IMR-90 (cell line): ENCODE data around the gene ATXN7L2. TPM values are rescaled to one million over a fixed set of nuclear protein-coding genes. Genes with fewer than 3 reads are reported as not detected.

ENCODE experiments used
- ATAC-seq: fragments of 200-7000 bp; cut with Tn5 transposase; 2 replicates; pipeline ENCODE4 v1.9.1; 2020; ENCODE audit warnings: low read depth, mild to moderate bottlenecking, moderate library complexity
- BruUV-seq: library from RNA; stranded (reverse); fragments of 400-500 nt; replicated peaks from 2 replicates; lab custom pipeline; 2021; lab: Mats Ljungman, UMichigan
- CTCF ChIA-PET: fragments of 300-600 bp; formaldehyde crosslinking; extraction: SDS; loops from one replicate; lab custom pipeline; 2021; ENCODE audit warnings: antibody characterized with exemption; lab: Yijun Ruan, JAX
- POLR2A ChIA-PET: fragments of 300-600 bp; sonication (Branson Sonifier 250); formaldehyde crosslinking; loops from one replicate; lab custom pipeline; 2022; ENCODE audit warnings: antibody characterized with exemption; ENCODE audit not compliant: unreplicated experiment; lab: Charles Lee
- DNase-seq: peaks from one replicate; pipeline ENCODE4 v3.0.0; 2013
- H2AFZ ChIP-seq: replicated peaks from 2 replicates; pipeline ENCODE3; 2013; ENCODE audit warnings: low read length, mild to moderate bottlenecking; ENCODE audit not compliant: poor library complexity
- H2AK5ac ChIP-seq: 2 replicates; pipeline ENCODE4 v1.6.1; 2013; ENCODE audit warnings: low read depth, low read length, inconsistent platforms
- H2AK9ac ChIP-seq: replicated peaks from 2 replicates; pipeline ENCODE3; 2013; ENCODE audit warnings: mild to moderate bottlenecking, low read depth, low read length, moderate library complexity; ENCODE audit not compliant: poor library complexity
- H2BK120ac ChIP-seq: 2 replicates; pipeline ENCODE4 v1.6.1; 2013; ENCODE audit warnings: low read depth, low read length, inconsistent platforms
- H2BK15ac ChIP-seq: 3 replicates; pipeline ENCODE4 v1.6.1; 2013; ENCODE audit warnings: low read depth, low read length, inconsistent platforms
- H2BK20ac ChIP-seq: 2 replicates; pipeline ENCODE4 v1.6.1; 2013; ENCODE audit warnings: low read depth, mild to moderate bottlenecking, inconsistent platforms, low read length, moderate library complexity
- H2BK5ac ChIP-seq: 2 replicates; pipeline ENCODE4 v1.6.1; 2013; ENCODE audit warnings: mild to moderate bottlenecking, low read depth, low read length, inconsistent platforms; ENCODE audit not compliant: poor library complexity, severe bottlenecking
- H3K14ac ChIP-seq: replicated peaks from 2 replicates; pipeline ENCODE4 v1.6.1; 2013; ENCODE audit warnings: low read depth, low read length, inconsistent platforms
- H3K18ac ChIP-seq: 2 replicates; pipeline ENCODE4 v1.6.1; 2013; ENCODE audit warnings: low read depth, low read length, control low read depth
- H3K23ac ChIP-seq: 2 replicates; pipeline ENCODE4 v1.6.1; 2013; ENCODE audit warnings: low read depth, low read length, inconsistent platforms
- H3K27ac ChIP-seq: 2 replicates; pipeline ENCODE4 v1.5.1; 2013; ENCODE audit warnings: mild to moderate bottlenecking, control low read depth, low read length; ENCODE audit not compliant: insufficient read depth
- H3K27me3 ChIP-seq: 2 replicates; pipeline ENCODE4 v1.6.1; 2013; ENCODE audit warnings: low read length; ENCODE audit not compliant: control insufficient read depth, insufficient read depth
- H3K36me3 ChIP-seq: 2 replicates; pipeline ENCODE4 v1.6.1; 2013; ENCODE audit warnings: low read length, mixed read lengths; ENCODE audit not compliant: control insufficient read depth, insufficient read depth
- H3K4ac ChIP-seq: 2 replicates; pipeline ENCODE4 v1.6.1; 2013; ENCODE audit warnings: low read depth, low read length, inconsistent platforms
- H3K4me1 ChIP-seq: 2 replicates; pipeline ENCODE4 v1.6.1; 2013; ENCODE audit warnings: low read length, mixed read lengths; ENCODE audit not compliant: control insufficient read depth, insufficient read depth
- H3K4me2 ChIP-seq: 2 replicates; pipeline ENCODE4 v1.6.1; 2013; ENCODE audit warnings: low read depth, mild to moderate bottlenecking, control low read depth, low read length, moderate library complexity
- H3K4me3 ChIP-seq: 2 replicates; pipeline ENCODE4 v1.5.1; 2013; ENCODE audit warnings: low read depth, mild to moderate bottlenecking, control low read depth, low read length, moderate library complexity; ENCODE audit not compliant: insufficient read depth
- H3K56ac ChIP-seq: 2 replicates; pipeline ENCODE4 v1.6.1; 2013; ENCODE audit warnings: low read length, inconsistent platforms; ENCODE audit not compliant: insufficient read depth; ENCODE audit errors: extremely low read depth
- H3K79me1 ChIP-seq, 2 experiments: 2 replicates each; pipeline ENCODE4 v1.6.1; 2013; ENCODE audit warnings: low read length in 2 of 2, inconsistent platforms in 1 of 2, low read depth in 1 of 2
- H3K9ac ChIP-seq: 2 replicates; pipeline ENCODE4 v1.6.1; 2013; ENCODE audit warnings: low read depth, low read length, control low read depth
- H3K9me1 ChIP-seq: 2 replicates; pipeline ENCODE4 v1.6.1; 2013; ENCODE audit warnings: low read length, inconsistent platforms; ENCODE audit not compliant: insufficient read depth
- H3K9me3 ChIP-seq: 2 replicates; pipeline ENCODE4 v1.6.1; 2013; ENCODE audit warnings: low read length; ENCODE audit not compliant: control insufficient read depth, insufficient read depth
- H4K20me1 ChIP-seq: 2 replicates; pipeline ENCODE4 v1.6.1; 2013; ENCODE audit warnings: low read length, inconsistent platforms; ENCODE audit not compliant: insufficient read depth
- H4K5ac ChIP-seq: 2 replicates; pipeline ENCODE4 v1.6.1; 2013; ENCODE audit warnings: mild to moderate bottlenecking, low read depth, low read length, control low read depth
- H4K8ac ChIP-seq, 2 experiments: 2 replicates each; pipeline ENCODE4 v1.6.1; 2013; ENCODE audit warnings: low read depth in 2 of 2, low read length in 2 of 2, control low read depth in 1 of 2, inconsistent platforms in 1 of 2
- H4K91ac ChIP-seq: 2 replicates; pipeline ENCODE4 v1.6.1; 2013; ENCODE audit warnings: low read depth, low read length, inconsistent platforms; ENCODE audit not compliant: insufficient read depth
- SMC3 ChIP-seq: fragments of 150-350 bp; IDR thresholded peaks from 2 replicates; pipeline ENCODE4 v1.6.1; 2016; ENCODE audit warnings: low read depth, mild to moderate bottlenecking, antibody characterized with exemption, low read length, moderate library complexity
- WGBS, 2 experiments: methylation state at CpG; one replicate each; pipeline versions ENCODE4 v1.1.5 to v1.1.7; 2013; ENCODE audit warnings: missing lambda C conversion rate in 2 of 2; ENCODE audit not compliant: insufficient read length in 1 of 2; ENCODE audit errors: extremely low coverage in 2 of 2; 5-methylcytosine and 5-hydroxymethylcytosine counted together
- dilution Hi-C: fragments of 300-500 bp; cut with HindIII; formaldehyde crosslinking; loops from one replicate; pipeline ENCODE4 v1.14.3; 2018; ENCODE audit warnings: low sequenced_read_pairs; ENCODE audit not compliant: unreplicated experiment
- in situ Hi-C: fragments of 300-500 bp; cut with MboI; formaldehyde crosslinking; loops from 3 replicates; pipeline ENCODE4 v1.14.3; 2019; ENCODE audit warnings: low sequenced_read_pairs, inconsistent platforms, mixed read lengths
- intact Hi-C: fragments of 100-400 bp; cut with micrococcal nuclease; formaldehyde crosslinking; loops from 2 replicates; pipeline ENCODE4 v1.10.0; 2022
- polyA plus RNA-seq, 3 experiments: library from polyadenylated mRNA; depleted of rRNA; stranded (reverse); fragments of >200 nt; gene quantifications; 2 replicates each; pipeline ENCODE4 v1.2.3, GENCODE V29; 2012; ENCODE audit warnings: low replicate concordance in 1 of 3
- total RNA-seq: library from RNA; depleted of rRNA; stranded (reverse); fragments of >200 nt; gene quantifications from 2 replicates; pipeline ENCODE4 v1.2.3, GENCODE V29; 2012

ATXN7L2 gene
- total and polyA plus RNA-seq, 2 of the 4 experiments (the other 2 are of a cell fraction), result 1.3 to 4.8 TPM

DNA sequence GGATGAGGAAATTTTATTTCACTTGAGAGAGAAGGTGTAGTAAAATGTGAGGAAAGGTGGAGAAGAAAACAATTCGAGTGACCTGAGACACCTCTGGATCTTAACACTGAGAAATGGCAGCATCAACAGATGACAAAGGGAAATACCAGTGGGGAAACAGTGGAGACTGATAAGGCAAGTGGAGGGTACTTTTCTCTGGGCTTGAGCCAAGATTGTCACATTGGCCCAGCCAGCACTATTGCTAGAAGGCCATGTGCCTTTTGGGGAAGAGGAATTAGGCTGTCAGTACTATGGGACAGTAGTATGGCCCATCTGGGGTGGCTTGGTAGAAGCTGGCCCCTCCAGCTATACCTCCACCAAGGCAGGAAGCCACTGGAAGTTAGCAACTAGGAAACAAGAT lies 9.0 kb upstream of the ATXN7L2 start:
- BruUV-seq, result no TSS peak
- no peak for DNase-seq
- peaks cover 50% of the 10 kb centered on the region for H3K27me3 ChIP-seq

More for the DNA sequence above, 9.0 kb upstream of the ATXN7L2 start:
- Histone ChIP-seq H4K5ac (no peak overlapping the region), H2BK120ac (no peak overlapping the region), H3K14ac (no peak overlapping the region), H3K4ac (no peak overlapping the region), H3K4me3 (no peak overlapping the region), H3K79me1 (no peaks in the 10 kb centered on the region), H2AK5ac (no peak overlapping the region), H3K18ac (no peak overlapping the region), H3K4me1 (no peaks in the 10 kb centered on the region), H4K91ac (no peak overlapping the region), H3K56ac (no peak overlapping the region), H3K36me3 (no peaks in the 10 kb centered on the region), H3K9ac (no peak overlapping the region), H3K4me2 (no peak overlapping the region), H3K9me1 (no peaks in the 10 kb centered on the region), H3K9me3 (no peaks in the 10 kb centered on the region), H4K8ac (no peak overlapping the region), H2BK15ac (no peak overlapping the region), H2AFZ (no peak overlapping the region), H4K20me1 (no peaks in the 10 kb centered on the region), H3K27ac (no peak overlapping the region), H2BK5ac (no peak overlapping the region), H2AK9ac (no peak overlapping the region), H3K23ac (no peak overlapping the region), H2BK20ac (no peak overlapping the region)
- in situ Hi-C loops, result no loop called here
- ATAC-seq, result no peak
- dilution Hi-C loops, result no loop called here
- TF ChIP-seq SMC3, result no peak
- POLR2A ChIA-PET, result no interaction called here
- intact Hi-C loops, result no loop called here
- CTCF ChIA-PET, result no interaction called here
- WGBS, 2 experiments, result 67% methylated on average over 1 of the region's 1 CpG; no CpG with 5 or more reads in 1 of the 2 experiments
